GM19035 (cell line): ENCODE results near the gene NDUFB8.

ENCODE experiments used
- ATAC-seq: cut with Tn5 transposase; IDR thresholded peaks from one replicate; pipeline ENCODE4 v1.9.1; 2021; ENCODE audit not compliant: unreplicated experiment

NDUFB8 gene

DNA sequence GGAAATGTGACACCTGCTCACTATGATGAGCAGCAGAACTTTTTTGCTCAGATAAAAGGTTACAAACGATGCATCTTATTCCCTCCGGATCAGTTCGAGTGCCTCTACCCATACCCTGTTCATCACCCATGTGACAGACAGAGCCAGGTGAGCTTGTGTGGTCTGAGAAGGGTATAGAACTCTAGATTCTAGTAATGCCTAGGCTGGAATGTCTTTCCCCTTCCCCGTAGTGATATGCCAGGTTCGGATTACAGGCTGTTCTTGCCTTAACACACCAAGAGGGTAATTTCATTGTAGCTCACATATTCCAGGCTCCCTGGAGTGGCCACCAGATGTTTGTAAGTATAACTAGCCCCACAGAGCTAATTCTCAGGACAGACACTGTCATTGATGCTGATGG lies 15.3 kb upstream of the NDUFB8 start:
- ATAC-seq = no peak

DNA sequence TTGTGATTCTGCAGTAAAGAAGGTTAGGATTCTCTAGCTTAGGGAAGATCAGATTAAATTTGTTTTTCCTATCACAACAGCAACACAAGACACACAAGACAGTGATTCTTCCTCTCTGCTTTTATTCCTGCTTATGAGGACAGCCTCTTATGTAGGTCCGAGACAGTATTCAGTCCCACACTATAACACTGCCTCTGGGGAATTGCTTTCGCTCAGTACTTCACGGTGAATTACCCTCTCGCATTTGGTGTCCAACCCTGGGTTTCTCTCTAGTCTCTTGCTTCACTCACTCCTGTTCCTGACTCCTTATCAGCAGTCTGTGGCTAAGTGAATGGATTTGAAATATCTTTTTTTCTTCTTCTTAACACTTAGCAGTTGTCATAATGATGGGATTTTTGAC lies 7.8 kb upstream of the NDUFB8 start:
- ATAC-seq = no peak

DNA sequence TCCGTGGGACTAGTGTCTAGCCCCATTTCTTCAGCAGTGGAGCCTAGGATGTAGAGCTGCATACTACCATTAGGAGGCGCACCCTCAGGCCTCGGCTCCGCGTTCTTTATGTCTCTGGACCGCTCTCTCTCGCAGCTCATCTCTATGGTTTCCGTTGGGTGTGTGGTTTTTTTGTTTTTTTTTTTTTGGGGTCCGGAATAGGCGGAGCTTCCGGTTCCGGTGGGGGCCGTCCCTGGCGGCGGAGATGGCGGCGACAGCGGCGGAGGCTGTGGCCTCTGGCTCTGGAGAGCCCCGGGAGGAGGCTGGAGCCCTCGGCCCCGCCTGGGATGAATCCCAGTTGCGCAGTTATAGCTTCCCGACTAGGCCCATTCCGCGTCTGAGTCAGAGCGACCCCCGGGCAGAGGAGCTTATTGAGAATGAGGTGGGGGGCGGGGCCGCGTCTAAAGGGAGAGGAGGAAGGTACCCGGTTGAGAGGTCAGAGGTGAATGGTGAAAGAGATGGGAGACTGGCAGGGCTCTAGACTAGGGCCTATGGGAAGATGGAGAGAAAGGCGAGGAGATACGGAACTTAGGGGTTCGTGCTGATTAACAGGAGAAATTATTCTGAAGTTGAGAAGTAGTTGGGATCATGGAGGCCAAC lies 6.2 kb upstream of the NDUFB8 start, which contains the start of gene HIF1AN:
HIF1AN (plus strand) TSS at position 229 of the 639 bp plus-strand sequence; CDS start at position 245, 16 bp downstream.
- ATAC-seq = peak; percentile 97

DNA sequence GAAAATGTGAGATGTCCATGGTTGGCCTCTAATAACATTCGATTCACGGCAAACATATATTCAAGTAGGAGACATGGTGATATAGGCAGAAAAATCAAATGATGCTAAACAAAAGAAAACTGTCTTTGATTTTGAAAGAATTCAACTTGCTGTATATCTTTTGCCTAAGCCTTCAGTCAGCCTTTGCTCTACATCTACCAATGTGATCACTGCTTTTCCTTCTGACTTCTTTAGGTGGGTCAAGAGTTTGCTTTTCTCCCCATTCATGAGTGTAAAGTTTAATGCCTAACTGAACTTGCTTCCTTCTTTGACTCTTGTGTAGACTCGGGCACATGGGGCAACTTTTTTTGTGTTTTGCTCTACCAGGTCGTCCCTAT lies 5.7 kb upstream of the NDUFB8 start:
- ATAC-seq = peak; percentile 7

DNA sequence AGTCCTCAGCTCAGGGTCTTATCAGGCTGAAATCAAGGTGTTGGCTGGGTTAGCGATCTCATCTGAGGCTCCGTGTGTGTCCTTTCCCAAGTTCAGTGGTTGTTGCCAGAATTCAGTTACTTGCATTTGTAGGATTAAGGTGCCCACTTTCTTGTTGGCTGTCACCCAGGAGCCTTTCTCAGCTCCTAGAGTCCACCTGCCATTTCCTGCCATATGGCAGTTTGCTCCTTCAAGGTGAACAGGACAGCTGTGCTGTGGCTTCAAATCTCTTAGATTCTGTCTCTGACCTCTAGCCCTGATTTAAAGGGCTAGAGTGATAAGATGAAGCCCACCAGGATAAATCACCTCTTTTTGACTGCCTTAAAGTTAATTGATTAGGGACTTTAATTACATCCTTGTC lies 5.1 kb upstream of the NDUFB8 start:
- no peak for ATAC-seq

DNA sequence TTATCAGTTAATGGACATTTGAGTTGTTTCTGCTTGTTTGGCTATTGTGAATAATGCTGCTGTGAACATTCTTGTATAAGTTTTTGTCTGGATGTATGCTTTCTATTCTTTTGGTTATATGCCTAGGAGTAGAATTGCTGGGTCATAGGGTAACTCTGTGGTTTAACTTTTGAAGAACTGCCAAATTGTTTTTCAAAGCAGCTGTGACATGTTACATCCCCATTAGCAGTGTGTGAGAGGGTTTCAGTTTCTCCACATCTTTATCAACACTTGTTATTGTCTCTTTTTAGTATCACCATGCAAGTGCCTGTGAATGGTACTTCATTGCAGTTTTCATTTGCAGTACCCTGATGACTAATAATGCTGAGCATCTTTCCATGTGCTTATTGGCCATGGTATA lies 2.1 kb upstream of the NDUFB8 start:
- no peak for ATAC-seq

DNA sequence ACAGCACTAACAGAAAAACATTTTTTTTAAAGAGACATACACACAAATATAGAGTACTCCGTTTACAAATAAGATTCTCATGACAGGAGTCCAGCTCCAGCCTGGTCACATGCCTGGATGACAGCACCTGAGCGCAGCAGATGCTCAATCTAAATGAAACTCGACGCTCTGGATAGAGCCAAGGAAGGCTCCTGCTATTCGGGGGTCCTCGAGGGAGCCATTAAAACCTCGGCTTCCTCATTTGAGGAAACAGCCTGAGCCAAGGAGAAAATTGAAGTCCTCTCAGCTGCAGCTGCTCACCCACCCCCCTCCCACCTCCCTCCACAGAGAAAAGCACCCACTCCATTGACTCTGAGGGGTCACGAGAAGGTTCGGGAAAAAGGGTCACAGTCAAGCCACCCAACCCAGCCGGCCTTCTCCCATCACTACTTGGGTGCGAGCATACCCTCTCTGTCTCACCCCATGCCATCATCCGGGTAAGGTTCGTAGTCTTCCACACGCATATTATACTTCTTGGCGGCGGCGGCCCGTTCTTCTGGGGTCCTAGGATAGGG lies 673 bp downstream of the NDUFB8 start:
- ATAC-seq = no peak

DNA sequence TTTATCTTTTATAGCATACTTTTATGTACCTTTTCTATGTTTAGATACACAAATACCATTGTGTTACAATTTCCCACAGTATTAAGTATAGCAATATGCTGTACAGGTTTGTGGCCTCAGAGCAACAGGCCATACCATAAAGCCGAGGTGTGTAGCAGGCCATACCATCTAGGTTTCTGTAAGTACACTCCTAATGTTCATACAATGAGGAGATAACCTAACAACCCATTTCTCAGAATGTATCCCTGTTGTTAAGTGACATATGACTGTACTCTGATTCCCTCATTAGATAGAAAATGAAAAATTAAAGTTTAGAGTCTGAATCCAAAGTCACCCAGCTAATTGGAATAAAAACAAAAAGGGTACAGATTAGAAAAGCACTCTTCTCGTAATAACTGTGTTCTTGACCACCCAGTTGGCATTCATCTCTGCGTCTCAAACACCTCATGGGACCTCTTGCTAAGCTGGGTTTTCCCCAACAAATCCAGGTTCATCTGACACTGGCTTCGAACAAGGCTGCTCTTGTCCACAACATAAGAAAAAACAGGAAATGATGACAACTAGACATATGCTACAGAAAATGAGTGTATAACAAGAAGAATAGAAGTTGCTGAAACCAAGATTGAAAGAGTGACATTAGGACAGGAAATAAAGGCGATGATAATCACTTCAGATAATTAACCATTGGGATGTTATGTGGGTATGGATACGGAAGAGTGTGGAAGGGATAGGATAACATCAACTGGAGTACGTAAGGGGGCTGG lies 1.4 kb downstream of the NDUFB8 start:
- no peak for ATAC-seq

DNA sequence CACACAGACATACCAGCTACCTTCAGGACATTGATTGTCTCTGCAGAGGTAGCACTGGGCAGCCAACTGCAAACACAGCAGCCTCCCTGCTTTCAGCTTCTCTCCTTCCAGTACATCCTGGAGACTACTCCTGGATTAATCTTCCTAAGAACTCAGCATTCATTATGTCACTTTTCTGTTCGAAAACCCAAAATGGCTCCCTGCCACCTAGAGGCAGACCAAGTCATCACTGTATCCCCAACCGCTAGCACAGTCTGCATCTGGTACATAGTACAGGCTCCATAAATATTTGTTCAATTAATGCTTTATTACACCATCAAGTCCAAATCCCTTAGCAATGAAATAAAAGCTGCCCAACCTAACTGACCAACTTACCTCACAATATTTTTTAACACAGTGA lies 5.0 kb downstream of the NDUFB8 start:
- ATAC-seq = no peak

DNA sequence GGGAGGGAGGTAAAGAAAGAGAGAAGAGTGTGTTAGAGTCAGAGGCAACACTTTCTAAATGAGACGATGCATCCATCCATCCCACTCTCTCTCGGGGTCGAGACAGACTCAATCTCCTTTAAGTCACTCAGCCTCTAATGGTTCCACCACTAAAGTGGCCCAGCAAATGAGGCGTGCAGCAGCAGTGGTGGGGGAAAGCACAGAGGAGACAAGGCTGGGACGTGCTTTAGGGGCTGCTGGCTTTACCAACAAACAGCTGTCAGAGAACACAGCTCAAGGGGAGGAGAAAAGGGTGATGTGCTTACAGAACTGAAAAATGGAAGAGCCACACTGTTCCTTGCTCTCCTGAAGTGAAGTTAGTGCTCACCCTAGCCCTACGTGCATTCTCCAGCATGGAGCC lies 5.5 kb downstream of the NDUFB8 start:
- ATAC-seq = no peak

DNA sequence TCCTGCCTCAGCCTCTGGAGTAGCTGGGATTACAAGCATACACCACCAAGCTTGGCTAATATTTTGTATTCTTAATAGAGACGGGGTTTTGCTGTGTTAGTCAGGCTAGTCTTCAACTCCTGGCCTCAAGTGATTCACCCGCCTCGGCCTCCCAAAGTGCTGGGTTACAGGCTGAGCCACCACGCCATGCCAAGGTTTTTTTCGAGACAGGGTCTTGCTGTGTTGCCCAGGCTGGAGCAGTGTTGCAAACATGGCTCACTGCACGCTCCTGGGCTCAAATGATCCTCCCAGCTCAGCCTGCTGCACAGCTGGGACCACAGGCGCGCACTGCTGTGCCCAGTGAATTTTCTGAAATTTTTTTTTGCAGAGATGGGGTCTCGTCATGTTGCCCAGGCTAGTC lies 6.7 kb downstream of the NDUFB8 start:
- ATAC-seq = no peak

DNA sequence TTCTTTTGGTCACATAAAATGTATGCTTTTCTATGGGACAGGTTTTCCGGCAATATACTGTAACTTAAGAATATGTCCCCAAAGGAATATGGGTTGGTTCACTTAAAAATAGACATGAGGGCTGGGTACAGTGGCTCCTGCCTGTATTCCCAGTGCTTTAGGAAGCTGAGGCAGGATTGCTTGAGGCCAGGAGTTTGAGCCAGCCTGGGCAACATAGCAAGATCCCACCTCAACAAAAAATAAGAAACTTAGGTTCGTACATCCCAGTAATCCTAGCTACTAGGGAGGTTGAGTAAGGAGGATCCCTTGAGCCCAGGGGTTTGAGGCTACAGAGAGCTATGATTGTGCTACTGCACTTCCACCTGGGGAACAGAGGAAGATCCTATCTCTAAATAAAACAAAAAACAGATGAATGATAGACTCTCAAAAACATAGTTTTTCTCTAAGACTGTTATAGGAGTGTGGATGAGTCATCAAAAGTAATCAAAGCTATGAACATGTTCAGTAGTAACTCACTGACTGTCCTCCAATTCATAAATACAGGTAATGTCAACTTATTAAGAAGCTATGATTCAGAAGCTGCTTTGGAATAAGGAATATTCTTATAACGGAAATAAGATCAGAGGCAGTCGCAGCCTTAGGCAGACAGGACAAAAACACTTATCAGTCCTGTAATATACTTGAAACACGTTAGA lies 7.4 kb downstream of the NDUFB8 start:
- no peak for ATAC-seq

DNA sequence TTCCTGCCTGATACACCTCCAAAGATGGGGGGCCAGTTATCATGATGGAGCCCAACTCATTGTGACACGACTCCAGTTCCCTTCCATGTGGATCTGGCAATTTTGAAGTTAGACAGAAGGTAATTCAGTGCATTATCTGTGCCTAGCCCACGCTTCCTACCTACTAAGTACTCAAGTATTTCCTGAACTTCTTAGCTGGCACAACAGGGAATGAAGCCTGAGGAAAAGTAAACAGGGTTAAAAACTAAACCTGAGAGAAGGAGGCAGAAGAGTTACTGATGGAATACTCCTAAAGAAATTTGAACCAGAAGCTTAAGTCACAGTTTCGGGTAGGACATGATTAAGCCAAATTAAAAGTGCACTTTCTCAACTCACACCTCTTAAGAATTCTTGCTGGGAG lies 8.9 kb downstream of the NDUFB8 start:
- ATAC-seq = no peak

DNA sequence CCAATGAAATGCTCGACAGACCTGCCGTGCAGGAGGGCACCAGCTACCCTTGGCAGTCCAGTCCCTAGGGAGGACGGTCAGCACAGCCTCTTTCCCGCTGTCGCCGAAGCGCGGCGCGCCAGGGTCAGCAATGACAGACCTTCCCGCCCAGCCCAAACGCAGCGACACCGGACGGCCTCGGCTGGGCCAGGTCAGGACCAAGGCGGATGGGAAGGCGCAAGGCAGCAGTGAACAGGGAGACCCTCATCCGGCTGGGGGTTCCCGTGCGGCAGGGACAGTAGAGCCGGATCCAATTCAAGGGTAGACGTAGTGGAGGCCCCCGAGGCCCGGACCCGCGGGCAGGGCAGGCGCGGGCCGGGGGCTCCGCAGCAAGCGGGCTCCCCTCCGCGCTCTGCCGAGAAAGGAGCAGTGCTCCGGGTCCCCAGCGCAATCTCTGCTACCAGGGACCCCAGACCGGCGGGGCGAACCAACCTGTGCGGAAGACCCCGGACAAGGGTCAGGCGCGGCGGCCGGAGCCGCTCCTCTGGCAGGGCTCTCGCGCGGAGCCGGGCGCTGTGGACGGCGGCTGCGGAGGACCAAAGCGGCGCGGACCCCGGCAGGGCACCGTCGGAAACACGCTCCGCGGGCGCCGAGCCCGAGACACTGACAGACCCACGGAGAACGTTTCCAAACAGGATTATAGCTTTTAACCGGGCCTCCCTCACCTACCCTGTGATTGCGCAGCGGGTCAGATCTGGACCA lies 10.2 kb downstream of the NDUFB8 start, which contains the start of gene SEC31B:
SEC31B (minus strand) TSS at position 551 of the 741 bp plus-strand sequence. CDS start 2,909 bp downstream, outside the sequence.
- ATAC-seq = no peak

DNA sequence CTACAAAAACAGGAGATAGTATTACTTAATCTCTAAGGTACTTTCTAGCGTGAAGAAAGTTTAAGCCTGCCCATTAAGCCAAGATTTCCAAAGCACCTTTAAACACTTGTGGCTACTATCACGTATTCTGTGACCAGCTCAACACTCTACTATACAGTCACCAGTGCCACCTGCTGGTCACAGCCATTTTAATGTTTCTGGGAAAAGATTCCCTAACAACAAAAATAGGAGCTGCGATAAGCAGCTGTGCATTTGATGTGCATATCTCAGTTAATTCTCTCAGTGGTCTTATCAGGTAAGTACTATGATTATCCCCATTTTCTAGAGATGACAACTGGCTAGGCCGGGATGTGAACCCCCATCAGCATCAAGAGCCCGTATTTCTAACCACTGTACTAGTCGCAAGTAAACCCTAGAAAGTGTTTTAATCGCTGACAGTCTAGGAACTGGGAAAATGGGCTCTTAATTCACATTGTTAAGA lies 10.9 kb downstream of the NDUFB8 start:
- ATAC-seq = no peak

DNA sequence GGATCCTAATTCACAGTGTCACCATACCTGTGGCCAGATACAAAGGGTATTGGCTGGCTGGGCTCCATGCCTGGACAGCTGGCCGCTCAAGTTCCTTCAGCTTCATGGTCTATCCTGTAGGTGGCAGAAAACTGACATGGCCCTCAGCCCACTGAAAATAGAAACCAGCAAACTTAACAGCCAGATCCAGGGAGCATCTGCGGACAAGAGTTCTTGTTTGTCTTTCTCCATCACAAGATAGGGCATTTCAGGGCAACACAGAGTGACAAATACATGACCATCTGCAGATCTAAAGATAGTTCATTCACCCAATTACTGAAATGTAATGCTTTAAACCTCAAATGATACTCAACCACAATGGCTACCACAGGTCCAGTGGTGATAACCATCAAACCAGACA lies 12.8 kb downstream of the NDUFB8 start:
- no peak for ATAC-seq

DNA sequence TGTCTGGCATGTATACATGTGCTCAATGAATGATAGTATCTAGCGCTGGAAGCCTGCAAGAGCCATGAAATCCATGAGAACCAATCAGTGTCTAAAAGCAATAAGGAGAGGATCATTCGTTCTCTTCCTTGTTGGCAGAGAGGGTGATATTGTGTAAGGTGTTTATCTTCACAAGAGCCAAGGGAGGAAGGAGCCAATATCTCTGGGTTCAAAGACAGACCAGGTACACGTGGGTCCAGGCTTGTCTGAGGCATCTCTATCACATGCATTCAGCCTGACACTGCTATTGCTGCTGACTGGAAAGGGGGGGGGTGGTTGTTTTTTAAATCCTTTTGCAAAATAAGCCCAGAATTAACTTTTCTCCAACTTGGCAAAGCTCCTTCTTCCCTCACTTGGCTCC lies 14.1 kb downstream of the NDUFB8 start:
- ATAC-seq = no peak

DNA sequence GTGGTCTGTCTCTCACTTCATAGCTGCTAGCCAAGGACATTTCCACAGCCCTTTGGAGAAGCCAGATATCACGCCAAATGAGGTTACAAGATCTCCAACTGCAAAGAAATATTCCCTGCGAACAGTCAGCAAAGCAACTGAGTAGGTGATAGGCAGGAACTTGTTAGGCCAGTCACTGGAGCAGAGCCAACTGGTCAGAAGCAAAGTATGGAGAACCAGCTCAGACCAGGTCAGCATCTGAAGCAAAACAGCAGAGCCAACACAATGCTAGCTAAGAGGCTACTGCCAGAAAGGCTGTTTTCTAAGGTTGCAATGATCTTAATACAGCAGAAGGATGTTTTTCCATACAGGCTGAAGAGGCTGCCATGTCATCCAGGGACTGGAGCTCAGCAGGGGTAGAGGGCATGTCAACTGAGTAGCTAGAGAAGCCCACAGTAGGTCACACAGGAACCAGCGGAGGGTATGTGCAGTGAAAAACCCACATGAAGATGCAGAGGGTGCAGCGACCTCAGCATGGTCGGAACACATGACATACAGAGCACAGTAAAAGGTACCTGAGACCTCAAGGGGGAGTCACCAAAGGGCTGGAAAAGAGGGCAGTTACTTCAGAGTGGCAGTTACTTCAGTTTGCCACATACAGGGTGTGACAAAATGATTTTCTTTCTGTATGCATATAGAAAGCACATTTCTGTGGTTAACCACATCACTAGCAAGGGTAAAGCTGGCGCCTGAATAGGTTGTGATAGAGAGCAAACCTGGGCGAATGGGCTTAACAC lies 18.9 kb downstream of the NDUFB8 start:
- no peak for ATAC-seq

DNA sequence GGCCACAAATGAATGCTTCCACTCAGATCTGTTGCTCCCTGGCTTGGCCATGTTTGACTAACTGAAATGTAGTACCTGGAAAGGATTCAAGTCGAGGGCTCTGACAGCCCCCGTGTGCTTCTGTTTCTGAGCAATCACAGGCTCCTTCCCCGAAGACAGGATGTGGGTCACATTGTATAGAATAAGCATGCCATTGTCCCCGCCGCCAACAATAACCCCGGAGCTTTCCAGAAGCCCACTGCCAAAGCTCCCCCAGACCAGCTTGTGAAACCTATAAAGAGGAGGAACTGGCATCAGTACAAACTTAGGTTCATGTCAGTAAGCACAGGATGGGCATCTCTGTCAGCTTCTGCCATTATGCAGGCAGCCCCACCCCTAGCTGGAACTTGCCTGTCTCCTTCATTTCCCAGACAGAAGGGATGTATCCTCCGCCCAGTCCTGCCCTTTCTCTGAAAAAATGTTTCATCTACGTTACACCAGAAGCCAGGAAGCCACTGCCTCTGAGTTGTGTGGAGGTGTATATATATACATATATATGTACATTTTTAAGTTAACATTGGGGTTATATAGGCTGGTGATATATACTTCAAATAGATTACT lies 20.3 kb downstream of the NDUFB8 start:
- no peak for ATAC-seq

DNA sequence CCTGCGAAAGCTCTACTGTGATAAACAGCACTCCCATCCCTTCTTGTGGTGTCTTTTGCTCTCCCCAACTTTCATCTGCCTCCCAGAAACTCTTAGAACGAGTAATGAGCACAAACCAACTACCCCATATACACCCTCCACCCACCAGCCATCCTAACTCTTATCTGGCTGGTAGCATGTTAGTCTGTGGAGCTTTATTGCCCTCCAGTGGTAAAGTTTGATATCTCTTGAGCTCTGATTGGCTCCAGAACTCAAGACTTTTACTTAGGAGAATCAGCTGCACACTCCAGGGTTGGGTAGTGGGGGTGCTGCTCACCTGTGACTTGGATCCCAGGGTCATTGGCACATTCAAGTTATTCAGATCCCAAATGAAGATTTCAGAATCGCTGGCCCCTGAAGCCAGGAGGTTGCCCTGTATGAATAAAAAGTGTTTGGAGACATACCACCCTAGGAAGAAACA lies 20.9 kb downstream of the NDUFB8 start:
- ATAC-seq = no peak
